ENCODE measurements around the gene MMP12.

DNA sequence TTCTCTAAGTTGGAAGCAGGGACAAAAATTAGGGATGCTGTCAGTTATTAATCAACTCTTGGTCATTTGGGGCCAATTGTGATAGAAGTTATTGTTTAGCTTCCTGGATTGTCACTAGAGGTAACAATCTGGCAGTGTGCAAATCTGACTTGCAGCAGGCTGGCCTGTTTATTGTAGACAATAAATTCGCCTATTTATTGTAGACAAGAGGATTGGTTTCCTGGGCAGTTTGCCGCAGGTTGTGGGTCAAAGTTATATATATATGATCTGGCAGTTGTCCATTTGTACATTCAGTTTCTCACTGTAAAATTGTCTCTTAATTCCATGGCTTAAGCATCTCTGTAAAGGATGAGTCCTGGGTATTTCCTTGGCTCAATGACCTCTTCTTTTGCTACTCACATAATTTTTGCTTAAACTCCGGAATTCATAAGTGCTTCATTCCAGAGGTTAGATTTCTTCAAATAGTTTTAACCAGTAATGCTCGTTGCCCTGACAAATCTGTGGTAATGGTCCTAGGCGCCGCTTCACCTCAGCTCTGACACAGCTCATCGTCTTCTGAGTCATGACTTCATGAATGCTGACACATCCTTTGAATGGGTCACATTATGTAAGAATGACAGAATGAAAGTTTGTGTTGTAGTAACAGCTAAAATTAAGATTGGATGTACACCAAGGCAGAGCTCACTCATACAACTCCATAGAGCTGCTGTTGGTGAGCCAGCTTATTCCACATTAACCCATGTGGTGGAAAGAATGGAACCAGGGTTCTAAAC is 23.6 kb downstream of the MMP12 start:
- no peak for TF ChIP-seq EP300 (IDR thresholded peaks at IDR 0.05)
- TF ChIP-seq, protein P1, sequence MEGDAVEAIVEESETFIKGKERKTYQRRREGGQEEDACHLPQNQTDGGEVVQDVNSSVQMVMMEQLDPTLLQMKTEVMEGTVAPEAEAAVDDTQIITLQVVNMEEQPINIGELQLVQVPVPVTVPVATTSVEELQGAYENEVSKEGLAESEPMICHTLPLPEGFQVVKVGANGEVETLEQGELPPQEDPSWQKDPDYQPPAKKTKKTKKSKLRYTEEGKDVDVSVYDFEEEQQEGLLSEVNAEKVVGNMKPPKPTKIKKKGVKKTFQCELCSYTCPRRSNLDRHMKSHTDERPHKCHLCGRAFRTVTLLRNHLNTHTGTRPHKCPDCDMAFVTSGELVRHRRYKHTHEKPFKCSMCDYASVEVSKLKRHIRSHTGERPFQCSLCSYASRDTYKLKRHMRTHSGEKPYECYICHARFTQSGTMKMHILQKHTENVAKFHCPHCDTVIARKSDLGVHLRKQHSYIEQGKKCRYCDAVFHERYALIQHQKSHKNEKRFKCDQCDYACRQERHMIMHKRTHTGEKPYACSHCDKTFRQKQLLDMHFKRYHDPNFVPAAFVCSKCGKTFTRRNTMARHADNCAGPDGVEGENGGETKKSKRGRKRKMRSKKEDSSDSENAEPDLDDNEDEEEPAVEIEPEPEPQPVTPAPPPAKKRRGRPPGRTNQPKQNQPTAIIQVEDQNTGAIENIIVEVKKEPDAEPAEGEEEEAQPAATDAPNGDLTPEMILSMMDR (IDR thresholded peaks at IDR 0.05): no peak
